Body of pancreas (tissue), 4 donors: Measurements from ENCODE around the gene ADCY1. TPM values are rescaled to one million over a fixed set of nuclear protein-coding genes. Genes with fewer than 3 reads are reported as not detected.

ENCODE experiments used
- ATAC-seq: fragments of 150-250 bp; one replicate; pipeline ENCODE4 v1.9.1; 2016
- DNase-seq, 4 donors: peaks; one replicate each; pipeline ENCODE4 v3.0.0-alpha.2; 2019
- H3K27ac ChIP-seq, 4 donors: fragments of 200-600 bp; sonication (generic); 1 replicate in 3 of 4; 2 replicates in 1 of 4; pipeline versions ENCODE4 v1.5.1 to v1.6.1; 2016 to 2019; ENCODE audit warnings: mild to moderate bottlenecking in 1 of 4, mixed read lengths in 1 of 4, moderate library complexity in 1 of 4
- H3K27me3 ChIP-seq, 2 donors: fragments of 200-600 bp; sonication (generic); one replicate each; pipeline ENCODE4 v1.6.0; 2016; ENCODE audit warnings: mild to moderate bottlenecking in 1 of 2
- H3K36me3 ChIP-seq, 2 donors: fragments of 200-600 bp; sonication (generic); replicated peaks in 1 of 2; 2 replicates each; pipeline ENCODE4 v1.5.1; 2016; ENCODE audit warnings: low read depth in 2 of 2; ENCODE audit not compliant: insufficient read depth in 1 of 2
- H3K4me1 ChIP-seq: fragments of 200-600 bp; sonication (generic); one replicate; pipeline ENCODE4 v1.6.0; 2016
- H3K4me3 ChIP-seq, 2 donors: fragments of 200-600 bp; sonication (generic); 1 replicate in 1 of 2; 2 replicates in 1 of 2; pipeline ENCODE4 v1.5.1; 2016 to 2019
- H3K9me3 ChIP-seq, 3 donors: fragments of 200-600 bp; sonication (generic); 1 replicate in 2 of 3; 2 replicates in 1 of 3; pipeline ENCODE4 v1.5.1; 2016
- POLR2A ChIP-seq, 3 donors: fragments of 450-650 bp; IDR thresholded peaks; one replicate each; pipeline ENCODE4 v1.6.1; 2016; ENCODE audit warnings: antibody characterized with exemption in 3 of 3, mild to moderate bottlenecking in 2 of 3
- WGBS, 2 donors: methylation state at CpG; one replicate each; pipeline ENCODE4 v1.1.5; 2017; 5-methylcytosine and 5-hydroxymethylcytosine counted together
- intact Hi-C: fragments of 100-400 bp; cut with DNase I; formaldehyde crosslinking; loops from one replicate; pipeline ENCODE4 v1.15.1; 2023
- total RNA-seq, 2 donors: library from RNA; depleted of rRNA; stranded (reverse); fragments of >200 nt; gene quantifications; one replicate each; pipeline ENCODE4 v1.1.0, GENCODE V29; 2016
- TF ChIP-seq, protein P1 (sequence below), 7 experiments: fragments of 450-650 bp in 4 of 7; fragments of 200-600 bp in 3 of 7; sonication (generic) in 3 of 7; IDR thresholded peaks; one replicate each; pipeline ENCODE4 v1.5.1; 2016 to 2019; ENCODE audit warnings: antibody characterized with exemption in 7 of 7

The ADCY1 gene
- total RNA-seq, 2 donors from 2014 or later: 6.2 to 7.6 TPM

DNA sequence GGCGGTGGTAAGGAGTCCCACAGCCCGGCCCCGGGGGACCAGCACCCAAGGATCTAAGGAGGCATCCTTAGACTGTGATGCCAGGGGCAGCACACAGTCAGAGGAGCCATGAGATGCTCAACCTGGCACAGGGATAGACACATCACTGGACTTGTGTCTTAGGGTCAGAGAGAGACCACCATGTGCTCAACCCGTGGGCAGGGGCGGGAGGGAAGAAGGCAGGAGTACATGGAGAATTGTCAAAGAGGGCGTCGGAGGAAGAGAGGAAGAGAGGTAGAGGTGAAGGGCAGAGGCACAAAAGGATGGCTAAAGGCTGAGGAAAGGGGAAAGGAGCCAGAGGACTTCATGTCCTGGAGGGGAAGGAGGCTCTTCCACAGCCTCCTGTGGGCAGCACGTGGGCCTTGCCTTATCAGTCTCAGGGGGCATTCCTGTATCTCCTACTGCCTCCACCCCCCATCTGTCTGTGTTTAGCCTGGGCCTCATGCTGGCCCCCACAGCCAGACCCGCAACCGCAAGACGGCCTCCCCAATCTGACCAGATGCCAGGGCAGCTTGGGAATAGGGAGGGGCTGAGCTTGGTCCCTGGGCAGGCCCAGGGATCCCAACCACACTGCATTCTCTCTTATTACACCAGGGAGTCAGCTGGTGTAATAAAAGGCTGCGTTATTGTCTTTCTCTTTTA is 2.2 kb downstream of the ADCY1 start:
- Histone ChIP-seq H3K27me3 (no peaks in the 10 kb centered on the region), H3K4me3 (no peak overlapping the region), H3K4me1 (peaks cover 20% of the 10 kb centered on the region), H3K27ac (no peak overlapping the region), H3K36me3 (no peaks in the 10 kb centered on the region), H3K9me3 (no peaks in the 10 kb centered on the region)
- intact Hi-C loops: no loop called here
- WGBS, 2 donors: 65 to 68% methylated on average over 12 of the region's 12 CpGs
- no peak for DNase-seq
- ATAC-seq: no peak
- TF ChIP-seq POLR2A (IDR thresholded peaks at IDR 0.05): no peak
- TF ChIP-seq, protein P1, sequence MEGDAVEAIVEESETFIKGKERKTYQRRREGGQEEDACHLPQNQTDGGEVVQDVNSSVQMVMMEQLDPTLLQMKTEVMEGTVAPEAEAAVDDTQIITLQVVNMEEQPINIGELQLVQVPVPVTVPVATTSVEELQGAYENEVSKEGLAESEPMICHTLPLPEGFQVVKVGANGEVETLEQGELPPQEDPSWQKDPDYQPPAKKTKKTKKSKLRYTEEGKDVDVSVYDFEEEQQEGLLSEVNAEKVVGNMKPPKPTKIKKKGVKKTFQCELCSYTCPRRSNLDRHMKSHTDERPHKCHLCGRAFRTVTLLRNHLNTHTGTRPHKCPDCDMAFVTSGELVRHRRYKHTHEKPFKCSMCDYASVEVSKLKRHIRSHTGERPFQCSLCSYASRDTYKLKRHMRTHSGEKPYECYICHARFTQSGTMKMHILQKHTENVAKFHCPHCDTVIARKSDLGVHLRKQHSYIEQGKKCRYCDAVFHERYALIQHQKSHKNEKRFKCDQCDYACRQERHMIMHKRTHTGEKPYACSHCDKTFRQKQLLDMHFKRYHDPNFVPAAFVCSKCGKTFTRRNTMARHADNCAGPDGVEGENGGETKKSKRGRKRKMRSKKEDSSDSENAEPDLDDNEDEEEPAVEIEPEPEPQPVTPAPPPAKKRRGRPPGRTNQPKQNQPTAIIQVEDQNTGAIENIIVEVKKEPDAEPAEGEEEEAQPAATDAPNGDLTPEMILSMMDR (IDR thresholded peaks at IDR 0.05): no peak

DNA sequence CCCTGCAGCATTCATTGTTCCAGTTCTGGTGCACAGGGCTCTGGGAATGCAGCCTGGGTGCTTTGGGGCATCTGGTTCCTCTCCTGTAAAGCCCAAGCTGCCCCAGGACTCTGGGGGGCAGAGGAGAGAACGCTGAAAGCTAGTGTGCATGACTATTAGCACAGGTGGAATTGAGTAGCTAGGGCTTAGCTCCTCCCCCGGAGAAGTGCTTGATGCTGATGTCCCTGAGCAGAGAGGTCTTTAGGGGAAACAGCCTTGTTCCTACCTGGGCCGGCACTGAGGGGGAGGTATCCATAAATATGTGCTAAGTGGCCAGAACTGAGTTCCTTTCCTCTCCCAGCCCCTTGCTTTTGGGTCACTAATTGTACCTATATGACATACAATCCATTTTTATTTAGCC is 3.9 kb downstream of the ADCY1 start:
- intact Hi-C loops: no loop called here
- Histone ChIP-seq H3K27me3 (no peaks in the 10 kb centered on the region), H3K4me3 (no peak overlapping the region), H3K4me1 (peaks cover 20% of the 10 kb centered on the region), H3K27ac (no peak overlapping the region), H3K36me3 (no peaks in the 10 kb centered on the region), H3K9me3 (no peaks in the 10 kb centered on the region)
- DNase-seq: no peak
- ATAC-seq: no peak
- 68 to 75% methylated on average over 2 to 3 of the region's 3 CpGs for WGBS, 2 donors
- no peak for TF ChIP-seq POLR2A (IDR thresholded peaks at IDR 0.05)
- TF ChIP-seq, protein P1 (IDR thresholded peaks at IDR 0.05): no peak

DNA sequence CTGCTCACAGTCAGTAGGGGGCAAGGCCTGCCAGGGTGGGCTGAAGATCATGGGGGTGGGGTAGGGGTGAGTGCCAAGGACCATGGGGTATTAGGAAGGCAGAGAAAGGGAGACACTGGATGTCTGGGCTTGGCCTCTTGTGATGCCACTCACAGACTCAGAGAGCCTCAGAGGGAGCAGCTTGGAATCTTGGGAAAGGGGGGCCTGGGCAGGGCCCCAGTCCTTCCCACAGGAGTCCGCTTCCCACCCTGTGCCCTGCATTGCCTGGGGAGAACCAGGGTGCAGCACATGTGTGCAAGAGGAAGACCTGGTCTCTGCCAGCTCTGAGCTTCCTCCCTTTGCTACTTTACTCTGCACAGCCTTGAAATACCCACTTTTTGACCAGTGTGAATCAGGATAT is 4.3 kb downstream of the ADCY1 start:
- H3K27me3 ChIP-seq: no peaks in the 10 kb centered on the region
- no peak for DNase-seq
- ATAC-seq: no peak
- 80 to 100% methylated on average over 1 of the region's 1 CpG for WGBS, 2 donors
- intact Hi-C loops: no loop called here
- no peaks in the 10 kb centered on the region for H3K36me3 ChIP-seq
- no peak overlapping the region for H3K4me3 ChIP-seq
- H3K9me3 ChIP-seq: no peaks in the 10 kb centered on the region
- H3K4me1 ChIP-seq: peaks cover 20% of the 10 kb centered on the region
- TF ChIP-seq POLR2A (IDR thresholded peaks at IDR 0.05): no peak
- TF ChIP-seq, protein P1 (IDR thresholded peaks at IDR 0.05): no peak
- H3K27ac ChIP-seq: no peak overlapping the region

DNA sequence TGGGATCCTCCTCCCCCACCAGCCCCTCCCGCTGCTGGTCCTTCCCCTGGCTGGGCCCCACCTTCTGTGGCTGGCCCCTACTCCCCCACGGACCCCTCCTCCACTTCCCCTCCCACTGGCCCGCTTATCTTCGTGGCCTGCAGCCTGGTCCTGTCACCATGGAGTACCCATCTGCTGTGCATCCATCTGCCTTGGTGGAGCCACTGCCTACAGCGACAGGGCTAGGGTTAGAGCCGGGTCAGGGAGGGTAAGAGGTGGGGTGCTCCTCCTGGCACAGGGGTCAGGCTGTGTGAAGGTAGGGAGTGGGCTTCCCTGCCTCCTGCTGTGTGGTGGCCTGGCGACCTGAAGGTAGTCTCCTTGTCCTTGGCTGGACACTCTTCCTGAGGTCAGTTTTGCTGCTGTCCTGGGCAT is 5.2 kb downstream of the ADCY1 start:
- Histone ChIP-seq H3K36me3 (no peaks in the 10 kb centered on the region), H3K4me3 (no peak overlapping the region), H3K27me3 (no peaks in the 10 kb centered on the region), H3K4me1 (peaks cover 16% of the 10 kb centered on the region), H3K27ac (no peak overlapping the region), H3K9me3 (no peaks in the 10 kb centered on the region)
- WGBS, 2 donors: 57 to 78% methylated on average over 6 to 7 of the region's 7 CpGs
- intact Hi-C loops: no loop called here
- no peak for TF ChIP-seq POLR2A (IDR thresholded peaks at IDR 0.05)
- no peak for DNase-seq
- ATAC-seq: no peak

DNA sequence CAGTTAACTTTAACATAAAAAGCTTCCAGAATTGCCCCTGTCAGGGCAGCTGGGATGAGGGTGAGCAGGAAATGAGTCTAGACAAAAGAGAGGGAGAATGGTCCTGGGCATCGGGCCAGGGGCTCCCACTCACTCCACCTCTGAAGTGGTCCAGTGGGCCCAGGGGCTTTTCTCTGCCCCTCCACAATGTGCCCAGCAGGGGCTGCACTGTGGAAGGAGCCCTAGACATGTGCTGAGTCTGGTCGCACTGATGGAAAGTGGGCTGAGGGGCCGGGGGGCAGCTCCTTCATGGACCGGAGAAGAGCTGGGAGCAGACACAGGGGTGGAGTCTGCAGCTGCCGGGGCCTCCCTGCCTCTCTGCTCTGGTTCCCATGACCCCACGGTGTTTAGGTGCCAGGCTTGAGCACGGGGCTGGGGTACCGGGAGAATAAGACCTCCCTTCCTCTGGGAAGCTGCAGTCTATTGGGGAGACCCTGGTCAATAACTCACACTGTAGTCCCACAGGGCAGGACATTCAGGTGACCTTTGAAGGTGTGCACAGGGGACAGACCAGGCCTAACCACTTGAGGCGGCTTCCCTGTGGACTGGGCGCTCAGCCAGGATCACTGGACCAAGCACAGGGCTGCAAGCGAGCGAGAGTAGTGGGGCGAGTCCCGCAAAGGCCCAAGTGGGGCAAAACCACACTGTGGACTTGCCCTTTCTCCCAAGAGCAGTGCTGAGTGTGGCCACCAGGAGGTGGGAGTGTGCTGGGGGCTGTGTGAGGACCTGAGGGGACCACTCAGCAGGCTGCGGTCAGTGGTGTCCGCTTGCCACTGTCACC is 6.1 kb downstream of the ADCY1 start:
- no peaks in the 10 kb centered on the region for H3K9me3 ChIP-seq
- TF ChIP-seq, protein P1 (IDR thresholded peaks at IDR 0.05): peak in 2 of 7 experiments; percentile 8 to 14
- no peak for TF ChIP-seq POLR2A (IDR thresholded peaks at IDR 0.05)
- no peak overlapping the region for H3K4me3 ChIP-seq
- DNase-seq (no peak), ATAC-seq (no peak)
- 77 to 82% methylated on average over 14 to 15 of the region's 16 CpGs for WGBS, 2 donors
- intact Hi-C loops: no loop called here
- H3K27ac ChIP-seq: no peak overlapping the region
- H3K27me3 ChIP-seq: no peaks in the 10 kb centered on the region
- peaks cover 10% of the 10 kb centered on the region for H3K4me1 ChIP-seq
- H3K36me3 ChIP-seq: no peaks in the 10 kb centered on the region
